Fibroblast of pulmonary artery (primary cell): ENCODE results near the gene SDK2.
"Not testable (repeated sequence)": the region's sequence is repeated elsewhere in the genome, so short reads cannot be mapped to it uniquely, and the experiment has no call there.

Experiments
- DNase-seq: peaks from one replicate; pipeline ENCODE4 v3.0.0-alpha.2; 2010; ENCODE audit warnings: low read depth
- H3K4me3 ChIP-seq: replicated peaks from 2 replicates; pipeline ENCODE4 v1.5.1; 2011; ENCODE audit warnings: low read depth, mild to moderate bottlenecking, control low read depth, low read length, moderate library complexity
- CTCF ChIP-seq: IDR thresholded peaks from 2 replicates; pipeline ENCODE4 v1.5.1; 2011; ENCODE audit warnings: mild to moderate bottlenecking, control low read depth, low read length, inconsistent platforms; ENCODE audit errors: missing control alignments

SDK2 gene

GRCh38 chr17:73371836-73372235 is 272.4 kb downstream of the SDK2 start:
- H3K4me3 ChIP-seq, result no peak overlapping the region
- DNase-seq, result no peak
- no peak for TF ChIP-seq CTCF

- no peak overlapping the region for H3K4me3 ChIP-seq
- DNase-seq, result peak; percentile 73
- no peak for TF ChIP-seq CTCF
Observed at GRCh38 chr17:73371285-73371684, 273.0 kb downstream of the SDK2 start.

GRCh38 chr17:73369817-73370490 is 274.3 kb downstream of the SDK2 start:
- peak; percentile 82 for DNase-seq
- TF ChIP-seq CTCF, result peak; percentile 68
- H3K4me3 ChIP-seq, result not testable (repeated sequence)

GRCh38 chr17:73369111-73369521 is 275.1 kb downstream of the SDK2 start:
- H3K4me3 ChIP-seq, result no peak overlapping the region
- peak; percentile 27 for DNase-seq
- TF ChIP-seq CTCF, result no peak

GRCh38 chr17:73368085-73368631 is 276.1 kb downstream of the SDK2 start:
- no peak for DNase-seq
- TF ChIP-seq CTCF, result no peak
- no peak overlapping the region for H3K4me3 ChIP-seq

- H3K4me3 ChIP-seq, result no peak overlapping the region
- peak; percentile 20 for DNase-seq
- TF ChIP-seq CTCF, result no peak
Observed at GRCh38 chr17:73365906-73366623, 278.2 kb downstream of the SDK2 start.
